ENCODE measurements around the gene NAT10.

Gene NAT10

GRCh38 chr11:34182921-34183685, 77.7 kb downstream of the NAT10 start:
- DNase-seq (ENCODE audit: extremely low read depth, low read depth), result no peak
- TF ChIP-seq CTCF (IDR thresholded peaks at IDR 0.05; ENCODE audit: low read depth, low read length), result no peak

- DNase-seq (ENCODE audit: extremely low read depth, low read depth), result no peak
- TF ChIP-seq CTCF (IDR thresholded peaks at IDR 0.05; ENCODE audit: low read depth, low read length), result no peak
Observed at GRCh38 chr11:34183848-34184391, 78.5 kb downstream of the NAT10 start.

DNA sequence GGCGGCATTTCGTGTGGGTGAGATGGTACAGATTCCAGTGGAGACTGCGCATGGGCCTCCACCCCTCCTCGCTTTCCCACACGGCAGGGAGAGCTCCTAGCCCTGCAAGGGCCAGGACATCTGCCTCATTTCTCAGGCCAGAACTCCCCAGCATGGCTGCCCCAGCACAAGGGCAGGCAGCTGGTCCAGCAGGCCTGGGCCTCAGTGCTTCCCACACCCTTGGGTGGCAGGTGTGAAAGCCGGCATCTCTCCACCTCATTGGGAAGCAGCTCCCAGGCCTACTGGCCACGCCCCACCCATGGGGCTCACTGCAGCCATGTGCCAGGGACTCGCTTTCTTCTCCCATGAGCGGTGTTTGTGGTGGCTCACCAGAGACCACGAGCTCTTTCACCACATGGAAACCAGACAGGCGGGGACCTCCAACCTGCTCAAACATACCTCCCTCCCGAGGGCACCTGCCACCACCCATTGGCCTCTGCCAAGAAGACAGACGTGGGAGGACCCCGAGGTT, 79.1 kb downstream of the NAT10 start:
- no peak for DNase-seq (ENCODE audit: extremely low read depth, low read depth)

DNA sequence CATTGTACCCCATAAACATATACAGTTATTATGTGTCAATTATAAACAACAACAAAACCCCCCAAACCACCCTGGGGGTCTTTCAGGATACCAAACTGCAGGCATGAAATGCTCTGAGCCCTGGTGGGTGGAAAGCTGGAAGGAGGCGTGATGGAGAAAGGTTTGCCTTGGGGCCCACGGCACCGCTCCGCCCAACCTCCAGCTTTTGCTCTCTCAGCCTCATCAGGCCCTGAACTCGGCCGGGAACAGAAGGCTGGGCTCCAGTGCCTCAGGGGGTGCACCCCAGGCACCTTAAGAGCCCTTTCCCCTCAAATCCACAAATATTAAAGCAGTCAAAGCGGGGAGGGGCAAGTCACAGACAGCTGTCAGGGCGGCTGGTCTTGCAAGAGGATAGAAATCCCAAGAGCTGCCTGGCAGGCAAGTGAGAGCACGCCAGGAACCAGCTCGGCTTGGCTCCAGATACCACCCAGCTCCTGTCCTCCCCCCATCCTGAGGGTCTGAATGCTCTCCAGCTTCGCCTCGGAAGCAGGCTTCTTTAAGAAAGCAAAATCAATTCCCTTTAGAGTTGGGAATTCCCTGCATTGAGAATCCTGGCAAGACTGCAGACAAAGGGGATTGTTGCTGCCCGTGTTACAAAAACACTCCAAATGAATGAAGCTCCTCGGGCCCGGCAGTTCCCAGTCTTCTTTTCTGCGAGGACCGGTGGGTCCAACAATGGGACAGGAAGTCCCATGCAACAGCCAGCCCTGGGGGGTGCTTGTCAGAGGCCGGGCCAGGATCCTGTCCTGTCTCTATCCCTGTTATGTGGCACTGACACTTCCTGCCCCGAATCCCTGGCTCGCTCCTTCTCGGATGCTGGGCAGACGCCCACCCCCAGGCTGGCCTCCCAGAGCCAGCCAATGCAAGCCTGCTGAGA, 80.8 kb downstream of the NAT10 start:
- no peak for DNase-seq (ENCODE audit: extremely low read depth, low read depth)
- TF ChIP-seq CTCF (IDR thresholded peaks at IDR 0.05; ENCODE audit: low read depth, low read length), result no peak

More for the DNA sequence above, 79.1 kb downstream of the NAT10 start:
- TF ChIP-seq CTCF (IDR thresholded peaks at IDR 0.05; ENCODE audit: low read depth, low read length), result no peak

- no peak for DNase-seq (ENCODE audit: extremely low read depth, low read depth)
- no peak for TF ChIP-seq CTCF (IDR thresholded peaks at IDR 0.05; ENCODE audit: low read depth, low read length)
Observed at GRCh38 chr11:34188181-34188580, 82.8 kb downstream of the NAT10 start.

DNA sequence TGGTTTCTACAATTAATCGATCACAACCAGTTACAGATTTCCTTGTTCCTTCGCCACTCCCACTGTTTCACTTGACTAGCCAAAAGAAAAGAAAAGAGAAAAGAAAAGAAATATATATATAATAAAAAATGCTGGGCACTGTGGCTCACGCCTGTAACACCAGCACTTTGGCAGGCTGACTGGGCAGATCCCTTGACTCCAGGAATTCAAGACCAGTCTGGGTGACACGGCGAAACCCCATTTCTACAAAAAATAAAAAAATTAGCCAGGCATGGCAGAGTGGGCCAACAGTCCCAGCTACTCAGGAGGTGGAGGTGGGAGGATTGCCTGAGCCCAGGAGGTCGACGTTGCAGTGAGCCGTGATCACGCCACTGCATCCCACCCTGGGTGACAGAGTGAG, 83.8 kb downstream of the NAT10 start:
- no peak for DNase-seq (ENCODE audit: extremely low read depth, low read depth)
- TF ChIP-seq CTCF (IDR thresholded peaks at IDR 0.05; ENCODE audit: low read depth, low read length), result no peak

Measured in AG09319 (cell line).